ENCODE data around the gene LRRTM3.

Gene LRRTM3

GRCh38 chr10:67022099-67022498, 96.3 kb downstream of the LRRTM3 start:
- DNase-seq (ENCODE audit: low spot score), result no peak

- no peak for DNase-seq (ENCODE audit: low spot score)
Measured at GRCh38 chr10:67033878-67034277, 108.0 kb downstream of the LRRTM3 start.

GRCh38 chr10:67036808-67037207, 111.0 kb downstream of the LRRTM3 start:
- DNase-seq (ENCODE audit: low spot score), result no peak

GRCh38 chr10:67043041-67043440, 117.2 kb downstream of the LRRTM3 start:
- DNase-seq (ENCODE audit: low spot score), result no peak

DNA sequence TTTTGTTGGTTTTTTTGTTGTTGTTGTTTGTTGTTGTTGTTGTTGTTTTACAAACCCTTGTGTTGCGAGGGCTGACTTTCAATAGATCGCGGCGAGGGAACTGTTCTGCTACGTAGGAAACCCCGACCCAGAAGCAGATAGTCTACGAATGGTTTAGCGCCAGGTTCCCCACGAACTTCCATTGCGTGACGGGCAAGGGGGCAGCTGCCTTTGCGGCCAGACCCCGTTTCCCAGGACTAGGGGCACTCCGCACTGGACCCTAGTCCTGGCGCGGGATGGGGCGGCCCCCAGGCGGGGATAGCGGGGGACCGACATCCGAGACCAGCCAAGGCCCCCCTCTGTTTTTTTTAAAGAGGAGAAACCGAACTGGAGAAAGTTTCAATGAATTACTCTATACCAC, 119.6 kb downstream of the LRRTM3 start:
- no peak for DNase-seq (ENCODE audit: low spot score)

GRCh38 chr10:67046507-67046906, 120.7 kb downstream of the LRRTM3 start:
- no peak for DNase-seq (ENCODE audit: low spot score)

DNA sequence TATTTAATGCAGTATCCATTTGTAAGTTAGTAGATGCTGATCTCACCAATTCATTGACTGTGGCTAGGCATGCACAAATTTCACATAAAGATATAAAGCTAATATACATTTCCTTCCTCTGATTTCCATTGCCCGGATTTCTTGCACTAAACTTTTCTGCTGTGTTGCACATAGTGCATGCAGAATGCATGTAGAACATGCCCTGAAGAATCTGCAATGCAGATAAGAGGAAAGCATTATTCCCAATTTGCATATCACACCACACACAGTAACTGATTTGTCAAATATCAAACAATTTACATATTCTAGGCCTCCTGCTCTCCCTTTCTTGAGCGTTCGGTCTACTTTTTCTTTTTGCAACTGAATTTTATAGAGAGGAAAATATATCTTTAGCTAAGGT, 124.2 kb downstream of the LRRTM3 start:
- DNase-seq (ENCODE audit: low spot score), result no peak

- no peak for DNase-seq (ENCODE audit: low spot score)
Measured at GRCh38 chr10:67050415-67050814, 124.6 kb downstream of the LRRTM3 start.

GRCh38 chr10:67072654-67073053, 146.8 kb downstream of the LRRTM3 start:
- DNase-seq (ENCODE audit: low spot score), result no peak

DNA sequence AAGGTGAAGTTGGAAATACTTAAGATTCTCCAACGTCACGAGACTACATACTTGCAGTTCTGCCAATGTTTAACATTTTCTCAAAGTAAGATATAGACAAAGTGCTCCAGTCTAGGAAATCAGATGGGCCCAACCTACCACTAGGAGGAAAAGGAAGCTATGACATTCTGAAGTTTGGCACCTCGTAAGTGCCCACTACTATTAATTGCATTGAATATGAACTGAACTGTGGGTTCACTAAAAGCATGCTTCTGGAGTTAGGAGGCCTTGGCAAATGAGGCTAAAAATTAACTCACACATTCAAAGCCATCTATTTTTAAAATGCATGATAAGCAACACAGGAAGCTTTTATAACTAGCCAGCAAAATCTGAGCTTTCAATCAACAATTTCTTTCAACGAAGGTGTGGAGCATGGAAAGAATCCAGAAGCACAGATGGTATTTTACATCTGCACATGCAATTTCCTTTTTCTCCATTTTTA, 149.7 kb downstream of the LRRTM3 start:
- DNase-seq (ENCODE audit: low spot score), result no peak

DNA sequence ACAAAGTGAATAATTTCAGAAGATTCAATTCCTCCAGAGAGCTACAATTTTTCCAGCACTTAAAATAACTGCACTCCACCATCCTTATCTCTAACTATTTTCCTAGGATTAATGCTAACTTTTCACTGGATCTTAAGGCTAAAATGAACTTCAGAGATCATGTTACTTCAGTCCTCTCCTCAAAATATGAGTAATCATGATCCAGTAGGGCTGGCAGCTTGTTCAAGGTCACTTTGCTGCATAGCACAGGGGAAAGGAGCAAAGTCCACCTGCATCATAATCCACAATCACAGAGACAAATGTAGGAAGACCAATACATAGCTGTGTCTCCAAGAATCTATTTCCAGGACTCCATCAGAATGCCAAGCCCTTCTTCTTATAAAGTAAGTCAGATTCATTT, 150.3 kb downstream of the LRRTM3 start:
- DNase-seq (ENCODE audit: low spot score), result no peak

DNA sequence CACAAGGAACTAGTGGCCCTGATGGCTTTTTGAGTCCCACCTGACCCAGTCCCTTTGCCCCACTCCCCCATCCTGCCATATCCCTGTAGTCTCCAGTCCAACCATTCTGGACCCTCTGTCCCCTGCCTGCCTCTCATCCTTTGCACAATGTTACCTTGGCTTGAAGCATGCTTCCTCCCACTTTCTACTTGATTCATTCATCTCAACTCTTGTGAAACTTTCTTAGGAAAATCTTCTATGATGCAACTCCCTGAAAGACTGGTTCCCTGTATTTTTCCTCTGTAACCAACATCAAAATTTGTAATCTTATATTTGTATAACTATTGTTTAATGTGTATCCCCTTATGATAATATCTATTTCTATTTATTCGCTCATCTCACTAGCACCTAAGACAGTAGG, 151.5 kb downstream of the LRRTM3 start:
- DNase-seq (ENCODE audit: low spot score), result no peak

GRCh38 chr10:67079126-67079525, 153.3 kb downstream of the LRRTM3 start:
- DNase-seq (ENCODE audit: low spot score), result no peak

DNA sequence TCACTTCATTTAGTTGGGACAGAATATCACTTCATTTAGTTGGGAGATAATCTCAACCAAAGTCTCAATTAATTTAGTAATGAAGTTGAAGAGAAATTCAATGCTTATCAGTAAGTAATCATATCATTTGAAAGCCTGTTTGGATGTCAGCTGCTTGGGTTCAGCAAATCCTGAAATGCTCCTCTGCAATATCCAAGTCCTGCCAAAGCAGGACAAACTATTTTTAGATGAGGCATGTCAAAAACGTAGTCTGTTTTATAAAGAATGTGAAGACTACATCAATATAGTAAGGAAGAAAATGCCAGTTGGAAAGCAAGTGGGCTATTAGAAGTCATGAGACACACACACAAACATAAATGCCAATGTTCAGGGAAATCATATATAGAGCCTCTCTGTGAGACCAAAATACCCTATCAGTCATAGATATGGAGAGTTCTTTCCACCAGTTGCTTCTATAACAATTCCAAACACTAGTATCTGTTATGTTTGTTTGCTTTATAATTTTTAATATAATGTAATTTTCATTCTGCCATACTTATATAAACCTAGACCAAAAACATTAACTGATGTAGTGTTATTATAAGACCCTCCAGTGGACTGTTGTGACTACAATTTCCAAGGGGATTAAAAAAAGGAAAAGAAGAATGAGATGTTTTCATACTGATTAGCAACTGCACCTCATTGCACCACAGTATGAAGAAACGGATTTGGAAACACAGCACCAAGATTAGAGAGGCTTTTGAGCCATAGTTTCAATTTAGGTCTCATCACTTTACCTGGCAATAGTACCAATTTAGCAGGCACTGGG, 160.7 kb downstream of the LRRTM3 start:
- no peak for DNase-seq (ENCODE audit: low spot score)

DNA sequence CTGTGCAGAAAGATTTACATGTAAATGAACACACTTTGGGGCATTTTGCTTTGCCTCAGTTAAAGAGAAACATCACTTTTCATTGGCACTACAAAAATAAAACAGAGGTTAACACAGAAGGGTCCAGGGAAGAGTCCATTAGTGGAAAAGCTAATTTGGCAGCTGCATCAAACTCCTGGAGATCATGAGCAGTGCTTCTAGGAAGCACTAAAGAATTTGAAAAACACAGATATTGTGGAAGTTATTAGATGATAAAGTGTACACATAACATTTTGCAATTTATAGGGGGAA, 161.2 kb downstream of the LRRTM3 start:
- no peak for DNase-seq (ENCODE audit: low spot score)

- no peak for DNase-seq (ENCODE audit: low spot score)
Measured at GRCh38 chr10:67088036-67088435, 162.2 kb downstream of the LRRTM3 start.

- no peak for DNase-seq (ENCODE audit: low spot score)
Measured at GRCh38 chr10:67095531-67095930, 169.7 kb downstream of the LRRTM3 start.

GRCh38 chr10:67098461-67098860, 172.6 kb downstream of the LRRTM3 start:
- no peak for DNase-seq (ENCODE audit: low spot score)

DNA sequence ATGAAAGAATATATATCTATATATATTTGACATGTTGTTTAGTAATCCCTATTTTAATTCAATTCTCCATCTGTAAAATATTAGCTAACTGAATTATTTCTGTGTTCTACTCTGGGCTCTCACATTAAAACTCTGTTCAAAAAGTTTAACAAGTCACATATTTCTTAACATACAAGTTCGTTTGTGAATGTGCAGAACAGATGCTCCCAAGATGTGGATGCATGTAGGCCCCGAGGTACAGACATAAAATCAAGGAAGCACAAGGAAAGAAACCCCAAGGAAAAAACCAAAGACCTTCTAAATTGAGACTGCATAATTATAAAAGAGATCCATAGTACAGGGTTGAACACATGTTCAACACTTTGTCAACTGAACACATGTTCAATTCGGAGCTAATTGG, 175.1 kb downstream of the LRRTM3 start:
- no peak for DNase-seq (ENCODE audit: low spot score)

- no peak for DNase-seq (ENCODE audit: low spot score)
Measured at GRCh38 chr10:67107670-67108069, 181.8 kb downstream of the LRRTM3 start.

DNA sequence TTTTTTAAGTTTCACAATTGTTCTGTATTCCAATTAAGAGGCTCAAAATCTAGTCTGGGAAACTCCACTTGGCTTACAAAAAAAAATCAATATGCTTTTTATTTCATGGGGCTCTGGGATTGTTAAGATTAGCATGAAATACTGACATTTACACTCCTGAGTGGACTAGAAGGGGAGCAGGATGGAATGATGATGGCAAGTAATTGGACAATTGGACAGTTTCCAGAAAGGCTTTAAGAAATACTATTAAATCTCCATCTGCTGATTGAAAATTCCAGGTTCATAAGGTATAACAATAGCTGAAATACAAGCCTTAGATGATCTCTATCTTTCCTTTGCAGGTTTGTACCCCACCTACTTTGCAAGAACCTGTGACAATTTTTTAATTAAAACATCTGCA, 184.4 kb downstream of the LRRTM3 start:
- no peak for DNase-seq (ENCODE audit: low spot score)

DNA sequence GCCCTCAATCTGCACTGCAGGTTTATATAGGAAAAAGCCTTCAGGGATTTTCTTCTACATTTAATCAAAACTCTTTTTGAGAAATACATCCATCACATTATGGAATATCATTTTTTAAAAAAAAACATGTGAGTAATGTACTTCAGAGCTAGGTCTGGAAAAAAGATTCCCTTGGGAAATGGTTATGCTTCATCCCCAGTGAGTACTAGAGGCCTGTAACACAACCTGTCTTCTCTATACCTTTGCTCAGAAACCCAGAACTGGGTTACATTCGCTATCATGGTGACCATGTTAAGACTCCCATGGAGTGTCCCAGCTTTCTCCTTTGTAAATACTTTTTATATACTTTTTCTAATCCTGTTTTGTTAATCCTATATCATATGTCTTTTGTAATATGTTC, 186.9 kb downstream of the LRRTM3 start:
- DNase-seq (ENCODE audit: low spot score), result no peak

GRCh38 chr10:67114945-67115344, 189.1 kb downstream of the LRRTM3 start:
- DNase-seq (ENCODE audit: low spot score), result no peak

DNA sequence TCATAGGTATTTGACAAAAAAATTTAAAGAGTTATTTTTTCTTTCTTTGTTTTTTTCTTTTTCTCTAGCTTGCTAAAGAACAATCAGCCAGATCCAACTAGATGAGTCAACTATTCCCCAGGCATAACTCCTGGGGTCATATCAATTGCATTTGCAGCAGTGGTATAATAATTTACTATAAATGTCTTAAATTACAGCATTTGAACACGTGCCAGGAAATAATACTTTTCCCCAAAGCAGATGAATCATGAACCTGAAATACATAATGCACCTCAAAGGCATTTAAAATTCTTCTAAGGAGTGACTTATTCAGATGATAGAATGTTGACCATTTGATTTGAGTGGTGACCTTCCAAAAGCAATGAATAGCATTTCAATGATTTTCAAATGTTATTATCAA, 190.1 kb downstream of the LRRTM3 start:
- DNase-seq (ENCODE audit: low spot score), result no peak

Measured in AG08396 (cell line).